DND-41 (cell line): ENCODE results near the gene COL4A5.

Source experiments
- EZH2 ChIP-seq: IDR thresholded peaks from 3 replicates; pipeline ENCODE4 v1.6.1; 2012; ENCODE audit warnings: borderline replicate concordance, low read depth, mild to moderate bottlenecking, moderate library complexity, low read length, inconsistent platforms; ENCODE audit not compliant: severe bottlenecking
- TF ChIP-seq, protein P1 (sequence below): IDR thresholded peaks from 2 replicates; pipeline ENCODE4 v1.5.1; 2012; ENCODE audit warnings: borderline replicate concordance, low read length, moderate library complexity, mild to moderate bottlenecking; ENCODE audit not compliant: poor library complexity, severe bottlenecking; ENCODE audit errors: extremely low read depth

DNA sequence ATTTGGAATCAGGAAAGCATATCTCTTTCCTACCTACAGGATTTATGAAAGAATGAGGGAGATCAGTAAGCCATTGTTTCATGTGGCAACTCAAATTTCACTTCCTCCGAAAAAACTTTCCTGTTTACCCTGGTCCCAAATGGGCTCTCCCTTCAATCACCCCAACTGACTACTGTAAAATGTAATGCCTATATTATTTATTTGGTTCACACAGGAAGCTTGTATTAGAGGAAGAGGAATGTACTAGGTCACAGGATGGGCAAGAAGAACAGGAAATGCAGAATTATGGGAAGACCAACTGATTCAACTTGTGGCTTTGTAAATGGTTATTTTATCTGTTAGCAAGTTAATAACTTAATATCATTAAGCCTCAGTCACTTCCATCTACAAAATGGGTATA lies 24.5 kb upstream of the COL4A5 start:
- TF ChIP-seq EZH2 = no peak
- TF ChIP-seq, protein P1, sequence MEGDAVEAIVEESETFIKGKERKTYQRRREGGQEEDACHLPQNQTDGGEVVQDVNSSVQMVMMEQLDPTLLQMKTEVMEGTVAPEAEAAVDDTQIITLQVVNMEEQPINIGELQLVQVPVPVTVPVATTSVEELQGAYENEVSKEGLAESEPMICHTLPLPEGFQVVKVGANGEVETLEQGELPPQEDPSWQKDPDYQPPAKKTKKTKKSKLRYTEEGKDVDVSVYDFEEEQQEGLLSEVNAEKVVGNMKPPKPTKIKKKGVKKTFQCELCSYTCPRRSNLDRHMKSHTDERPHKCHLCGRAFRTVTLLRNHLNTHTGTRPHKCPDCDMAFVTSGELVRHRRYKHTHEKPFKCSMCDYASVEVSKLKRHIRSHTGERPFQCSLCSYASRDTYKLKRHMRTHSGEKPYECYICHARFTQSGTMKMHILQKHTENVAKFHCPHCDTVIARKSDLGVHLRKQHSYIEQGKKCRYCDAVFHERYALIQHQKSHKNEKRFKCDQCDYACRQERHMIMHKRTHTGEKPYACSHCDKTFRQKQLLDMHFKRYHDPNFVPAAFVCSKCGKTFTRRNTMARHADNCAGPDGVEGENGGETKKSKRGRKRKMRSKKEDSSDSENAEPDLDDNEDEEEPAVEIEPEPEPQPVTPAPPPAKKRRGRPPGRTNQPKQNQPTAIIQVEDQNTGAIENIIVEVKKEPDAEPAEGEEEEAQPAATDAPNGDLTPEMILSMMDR = no peak
